Measurements from ENCODE around the gene CHEK2. TPM values are rescaled to one million over a fixed set of nuclear protein-coding genes. Genes with fewer than 3 reads are reported as not detected.

The CHEK2 gene
- total RNA-seq (2022; extraction: Qiagen RNA extraction), result 8.6 to 10.6 TPM (median 9.6 TPM) in 5 replicates

DNA sequence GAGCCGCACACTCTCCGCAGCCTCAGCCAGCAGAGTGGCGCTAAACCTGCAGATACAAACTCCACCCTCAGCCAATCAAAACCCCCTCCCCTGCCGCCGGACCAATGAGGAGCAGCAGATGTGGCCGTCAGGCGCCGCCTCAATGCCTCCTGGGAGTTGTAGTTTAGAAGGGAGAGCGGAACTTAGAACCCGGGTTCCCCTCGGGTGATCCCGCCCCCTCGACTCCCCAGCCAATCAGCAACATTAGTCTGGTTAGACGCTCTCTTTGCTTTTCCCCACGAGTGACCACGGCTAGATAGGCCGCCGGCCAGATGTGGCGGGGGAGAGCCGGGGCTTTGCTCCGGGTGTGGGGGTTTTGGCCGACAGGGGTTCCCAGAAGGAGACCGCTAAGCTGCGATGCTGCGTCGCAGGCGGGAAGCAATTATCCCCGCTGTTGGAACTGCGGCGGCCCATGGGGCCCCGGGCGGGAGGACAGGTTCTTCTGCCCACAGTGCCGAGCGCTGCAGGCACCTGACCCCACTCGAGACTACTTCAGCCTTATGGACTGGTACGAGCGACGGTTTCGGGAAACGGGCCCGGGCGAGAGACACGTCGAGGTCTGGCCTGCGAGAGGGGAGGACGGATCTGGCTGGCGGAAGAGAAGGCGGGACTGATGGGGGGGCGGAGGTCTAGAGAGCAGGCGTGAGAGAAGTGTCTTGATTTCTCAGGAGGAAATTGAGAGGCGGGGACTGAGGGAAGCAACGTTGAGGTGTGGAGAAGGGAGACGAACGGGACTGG, at the start of gene CHEK2, which contains the start of gene HSCB:
TSS of gene CHEK2 (minus strand) at position 36 of the 777 bp plus-strand sequence. CDS start 7,099 bp downstream, outside the sequence.
TSS of gene HSCB (plus strand) at position 255 of the 777 bp plus-strand sequence. CDS start at position 312, 57 bp downstream.

DNA sequence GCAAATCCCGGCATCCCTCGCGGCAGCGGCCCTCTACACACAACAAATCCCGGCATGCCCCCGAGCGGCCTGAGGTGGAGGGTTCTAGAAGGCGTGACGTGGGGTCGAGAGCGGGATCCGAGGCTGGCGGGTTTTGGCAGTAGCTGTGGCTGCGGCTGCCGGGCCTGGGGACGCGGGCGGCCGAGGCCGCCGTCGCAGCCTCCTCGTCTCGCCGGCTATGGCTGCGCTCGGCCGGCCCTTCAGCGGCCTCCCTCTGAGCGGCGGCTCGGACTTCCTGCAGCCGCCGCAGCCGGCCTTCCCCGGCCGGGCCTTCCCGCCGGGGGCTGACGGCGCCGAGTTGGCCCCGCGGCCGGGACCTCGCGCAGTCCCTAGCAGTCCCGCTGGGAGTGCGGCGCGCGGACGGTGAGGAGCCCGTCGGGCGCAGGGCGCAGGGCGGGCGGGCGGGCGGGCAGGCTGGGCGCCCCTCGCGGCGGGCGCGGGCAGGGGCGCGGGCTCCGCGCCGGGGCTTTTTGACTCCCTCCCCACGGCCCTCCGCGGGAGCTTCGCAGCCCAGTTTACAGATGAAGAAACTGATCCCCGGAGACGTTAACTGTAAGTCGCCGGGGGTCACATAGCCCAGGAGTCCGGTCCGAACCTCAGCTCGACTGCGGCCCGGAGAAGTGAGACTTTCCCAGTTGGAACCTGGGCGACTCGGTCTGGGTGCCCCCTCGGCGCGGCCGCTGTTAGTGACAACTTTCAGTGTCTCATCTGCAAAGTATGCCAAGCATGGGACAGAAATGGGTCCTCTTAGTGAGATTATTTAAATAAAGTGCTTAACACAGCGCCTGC, 31.2 kb upstream of the CHEK2 start, which contains the start of gene CCDC117:
TSS of gene CCDC117 (plus strand) at position 63 of the 828 bp plus-strand sequence. CDS start at position 218, 155 bp downstream.

DNA sequence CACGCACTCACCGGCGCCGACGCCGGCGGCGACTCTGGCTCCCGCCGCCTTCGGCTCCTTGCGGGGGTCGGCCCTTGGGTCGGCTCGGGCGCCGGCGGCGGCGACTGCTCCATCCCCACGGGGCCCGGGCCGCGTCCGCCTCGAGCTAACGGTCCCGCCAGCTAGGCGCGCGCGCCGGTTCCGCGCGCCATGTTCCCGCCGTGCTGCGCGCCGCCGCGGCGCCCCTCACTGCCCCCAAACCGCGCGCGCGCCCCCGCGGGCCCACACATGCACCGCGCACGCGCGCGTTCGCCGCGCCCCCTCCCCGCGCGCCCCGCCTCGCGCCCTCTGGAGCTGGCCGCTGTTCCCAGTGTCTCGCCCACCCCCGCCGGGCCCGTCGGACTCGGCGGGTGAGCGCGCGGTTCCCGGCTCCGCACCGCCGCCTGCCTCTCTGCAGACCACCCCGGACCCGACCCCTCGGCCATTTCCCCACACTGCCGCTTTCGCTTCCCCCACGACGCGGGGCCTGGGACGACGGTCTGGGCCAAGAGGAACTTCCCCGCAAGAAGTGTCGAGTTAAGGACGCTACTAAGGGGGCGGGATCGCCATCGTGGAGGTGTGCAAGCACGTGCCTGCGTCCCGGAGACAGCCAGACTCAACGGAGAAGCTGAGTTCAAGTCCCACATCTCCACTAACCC, 61.9 kb downstream of the CHEK2 start, which contains the start of gene TTC28:
TSS of gene TTC28 (minus strand) at position 230 of the 677 bp plus-strand sequence. CDS start at position 113, 117 bp downstream.

Other genes with a start within 250 kb of the CHEK2 start
- gene TTC28, start 62.0 kb downstream of the CHEK2 start, total RNA-seq (2022; extraction: Qiagen RNA extraction), result 2.5 to 3.4 TPM (median 3.2 TPM) in 5 replicates
- 11.6 to 15.8 TPM (median 12.2 TPM) in 5 replicates for gene HSCB, start 219 bp upstream of the CHEK2 start, total RNA-seq (2022; extraction: Qiagen RNA extraction)
- gene CCDC117, start 30.9 kb upstream of the CHEK2 start, total RNA-seq (2022; extraction: Qiagen RNA extraction), result 8.2 to 10.8 TPM (median 9.4 TPM) in 5 replicates
- gene XBP1, start 58.7 kb upstream of the CHEK2 start, total RNA-seq (2022; extraction: Qiagen RNA extraction), result 47.0 to 57.3 TPM (median 56.0 TPM) in 5 replicates
- gene ZNRF3, start 141.8 kb upstream of the CHEK2 start, total RNA-seq (2022; extraction: Qiagen RNA extraction), result 6.3 to 7.8 TPM (median 7.3 TPM) in 5 replicates